AG09309 (cell line): ENCODE measurements around the gene RDX.
A peak's percentile ranks its signal among the peaks of the same experiment; 100 is the strongest.

ENCODE experiments used
- DNase-seq: peaks from one replicate; pipeline ENCODE4 v3.0.0-alpha.2; 2010; ENCODE audit warnings: low read depth
- H3K4me3 ChIP-seq: 2 replicates; pipeline ENCODE4 v1.5.1; 2011; ENCODE audit warnings: mild to moderate bottlenecking, low read depth, low read length, moderate library complexity; ENCODE audit not compliant: control insufficient read depth
- TF ChIP-seq, protein P1 (sequence below): IDR thresholded peaks from 2 replicates; pipeline ENCODE4 v1.5.1; 2011; ENCODE audit warnings: mild to moderate bottlenecking, low read depth, low read length, inconsistent platforms; ENCODE audit not compliant: insufficient read depth, control insufficient read depth; ENCODE audit errors: missing control alignments

RDX gene

GRCh38 chr11:110296226-110297075, at the start of gene RDX:
TSS of gene RDX (minus strand) at chr11:110296614. CDS start at chr11:110279692, 16,922 bp downstream.
- H3K4me3 ChIP-seq, result peak within 1 kb of the TSS; percentile 75
- DNase-seq, result no peak
- TF ChIP-seq, protein P1, sequence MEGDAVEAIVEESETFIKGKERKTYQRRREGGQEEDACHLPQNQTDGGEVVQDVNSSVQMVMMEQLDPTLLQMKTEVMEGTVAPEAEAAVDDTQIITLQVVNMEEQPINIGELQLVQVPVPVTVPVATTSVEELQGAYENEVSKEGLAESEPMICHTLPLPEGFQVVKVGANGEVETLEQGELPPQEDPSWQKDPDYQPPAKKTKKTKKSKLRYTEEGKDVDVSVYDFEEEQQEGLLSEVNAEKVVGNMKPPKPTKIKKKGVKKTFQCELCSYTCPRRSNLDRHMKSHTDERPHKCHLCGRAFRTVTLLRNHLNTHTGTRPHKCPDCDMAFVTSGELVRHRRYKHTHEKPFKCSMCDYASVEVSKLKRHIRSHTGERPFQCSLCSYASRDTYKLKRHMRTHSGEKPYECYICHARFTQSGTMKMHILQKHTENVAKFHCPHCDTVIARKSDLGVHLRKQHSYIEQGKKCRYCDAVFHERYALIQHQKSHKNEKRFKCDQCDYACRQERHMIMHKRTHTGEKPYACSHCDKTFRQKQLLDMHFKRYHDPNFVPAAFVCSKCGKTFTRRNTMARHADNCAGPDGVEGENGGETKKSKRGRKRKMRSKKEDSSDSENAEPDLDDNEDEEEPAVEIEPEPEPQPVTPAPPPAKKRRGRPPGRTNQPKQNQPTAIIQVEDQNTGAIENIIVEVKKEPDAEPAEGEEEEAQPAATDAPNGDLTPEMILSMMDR, result no peak

- DNase-seq, result no peak
- TF ChIP-seq, protein P1, result no peak
Measured at GRCh38 chr11:110345743-110346142, 49.3 kb upstream of the RDX start.

DNA sequence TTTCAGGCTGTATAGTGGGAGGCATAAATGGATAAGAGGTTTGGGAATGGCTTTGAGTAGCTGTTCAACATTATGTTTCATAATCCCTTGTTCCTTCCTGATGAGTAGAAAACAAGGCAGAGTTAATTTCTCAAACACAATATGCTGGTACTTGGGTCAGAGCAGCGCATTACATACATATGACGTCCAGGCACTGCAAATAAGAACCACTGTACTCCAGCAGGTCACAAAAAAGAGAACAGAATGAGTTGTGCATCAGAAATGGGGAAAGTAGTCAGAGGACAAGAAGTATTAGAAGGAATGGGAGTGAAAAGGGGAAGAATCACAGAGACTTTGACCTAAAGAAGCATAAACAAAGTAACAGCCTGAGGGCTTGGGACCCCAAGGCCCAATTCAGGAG, 44.0 kb upstream of the RDX start:
- DNase-seq, result no peak
- TF ChIP-seq, protein P1, result no peak
- H3K4me3 ChIP-seq, result no peak overlapping the region

More at GRCh38 chr11:110345743-110346142, 49.3 kb upstream of the RDX start:
- no peak overlapping the region for H3K4me3 ChIP-seq

DNA sequence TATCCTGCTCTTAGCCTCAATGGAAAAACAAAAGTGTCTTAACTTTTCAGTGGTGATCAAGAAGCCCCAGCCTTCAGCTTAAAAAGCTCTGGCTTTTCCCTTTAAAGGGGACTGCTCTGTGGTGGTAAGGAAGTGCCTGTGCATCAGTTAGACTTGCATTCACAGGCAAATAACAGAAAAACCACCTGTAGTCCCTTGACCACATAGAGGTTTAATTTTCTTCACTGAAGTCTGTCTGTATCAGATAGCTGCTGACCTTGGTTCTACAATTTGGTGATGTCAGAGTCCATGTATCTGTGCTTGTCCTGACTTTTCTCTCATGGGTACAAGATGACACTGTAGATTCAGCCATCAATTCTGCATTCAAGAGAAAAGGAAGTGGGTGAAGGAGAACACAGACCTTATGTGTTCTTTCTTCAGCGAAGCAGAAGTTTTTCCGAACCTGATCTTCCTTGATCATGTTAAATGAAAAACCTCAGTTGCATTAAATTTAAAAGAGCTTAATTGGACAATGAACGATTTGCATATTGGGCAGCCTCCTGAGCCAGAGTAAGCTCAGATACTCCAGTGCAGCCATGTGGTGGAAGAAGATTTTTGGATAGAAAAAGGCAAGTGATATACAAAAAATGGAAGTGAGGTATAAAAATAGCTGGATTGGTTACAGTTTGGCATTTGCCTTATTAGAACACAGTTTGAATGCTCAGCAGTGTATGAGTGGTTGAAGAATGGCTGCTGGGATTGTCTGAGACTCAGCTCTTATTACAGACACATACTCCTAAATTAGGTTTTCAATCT, 43.2 kb upstream of the RDX start:
- no peak overlapping the region for H3K4me3 ChIP-seq
- DNase-seq, result no peak
- TF ChIP-seq, protein P1, result no peak

GRCh38 chr11:110338684-110339083, 42.3 kb upstream of the RDX start:
- TF ChIP-seq, protein P1, result no peak
- no peak overlapping the region for H3K4me3 ChIP-seq
- DNase-seq, result no peak

DNA sequence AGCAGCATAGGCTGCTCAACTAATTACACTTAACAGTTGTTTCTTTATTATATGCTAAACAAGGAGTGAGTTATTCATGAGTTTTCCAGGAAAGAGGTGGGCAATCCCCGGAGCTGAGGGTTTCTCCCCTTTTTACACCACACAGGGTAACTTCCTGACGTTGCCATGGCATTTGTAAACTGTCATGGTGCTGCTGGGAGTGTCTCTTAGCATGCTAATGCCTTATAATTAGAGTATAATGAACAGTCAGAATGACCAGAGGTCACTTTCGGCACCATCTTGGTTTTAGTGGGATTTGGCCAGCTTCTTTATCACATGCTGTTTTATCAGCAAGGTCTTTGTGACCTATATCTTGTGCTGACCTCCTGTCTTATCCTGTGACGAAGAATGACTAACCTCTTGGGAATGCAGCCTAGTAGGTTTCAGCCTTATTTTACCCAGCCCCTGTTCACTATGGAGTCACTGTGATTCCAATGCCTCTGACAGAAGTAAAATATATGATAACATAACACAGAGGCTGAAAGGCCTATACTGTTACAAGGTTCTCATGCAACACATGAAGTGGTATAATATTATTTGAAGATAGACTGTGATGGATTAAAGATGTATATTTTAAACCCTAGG, 41.3 kb upstream of the RDX start:
- no peak overlapping the region for H3K4me3 ChIP-seq
- DNase-seq, result no peak
- TF ChIP-seq, protein P1, result no peak
